ENCODE data around the gene BTBD9. TPM values are rescaled to one million over a fixed set of nuclear protein-coding genes. Genes with fewer than 3 reads are reported as not detected.

BTBD9 gene
- total RNA-seq, 2 experiments from 2014 or later = 6.2 to 6.4 TPM

DNA sequence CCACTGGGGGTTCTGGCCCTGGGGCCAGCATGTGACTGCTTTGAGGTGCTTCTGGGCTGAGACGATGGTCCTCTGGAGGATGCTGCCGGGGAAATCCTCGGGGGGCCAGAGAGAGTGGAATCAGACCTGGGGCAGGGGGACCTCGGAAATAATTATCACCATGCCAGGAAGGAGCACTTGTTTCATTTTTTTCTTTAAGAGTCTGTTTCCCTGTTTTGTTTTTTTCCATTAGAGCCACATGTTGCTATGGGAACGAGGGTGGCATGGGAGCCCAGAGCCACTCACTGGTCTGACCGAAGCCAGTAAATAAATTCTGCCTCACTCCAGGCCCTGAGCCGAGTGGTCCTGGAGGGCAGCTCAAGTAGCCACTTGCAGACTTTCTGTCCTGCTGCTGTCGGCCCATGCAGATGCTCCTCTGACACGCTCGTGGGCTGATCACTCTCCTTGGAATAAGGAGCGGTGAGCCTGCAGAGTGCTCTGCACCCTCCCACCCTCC, 455.1 kb downstream of the BTBD9 start:
- TF ChIP-seq, protein P1, sequence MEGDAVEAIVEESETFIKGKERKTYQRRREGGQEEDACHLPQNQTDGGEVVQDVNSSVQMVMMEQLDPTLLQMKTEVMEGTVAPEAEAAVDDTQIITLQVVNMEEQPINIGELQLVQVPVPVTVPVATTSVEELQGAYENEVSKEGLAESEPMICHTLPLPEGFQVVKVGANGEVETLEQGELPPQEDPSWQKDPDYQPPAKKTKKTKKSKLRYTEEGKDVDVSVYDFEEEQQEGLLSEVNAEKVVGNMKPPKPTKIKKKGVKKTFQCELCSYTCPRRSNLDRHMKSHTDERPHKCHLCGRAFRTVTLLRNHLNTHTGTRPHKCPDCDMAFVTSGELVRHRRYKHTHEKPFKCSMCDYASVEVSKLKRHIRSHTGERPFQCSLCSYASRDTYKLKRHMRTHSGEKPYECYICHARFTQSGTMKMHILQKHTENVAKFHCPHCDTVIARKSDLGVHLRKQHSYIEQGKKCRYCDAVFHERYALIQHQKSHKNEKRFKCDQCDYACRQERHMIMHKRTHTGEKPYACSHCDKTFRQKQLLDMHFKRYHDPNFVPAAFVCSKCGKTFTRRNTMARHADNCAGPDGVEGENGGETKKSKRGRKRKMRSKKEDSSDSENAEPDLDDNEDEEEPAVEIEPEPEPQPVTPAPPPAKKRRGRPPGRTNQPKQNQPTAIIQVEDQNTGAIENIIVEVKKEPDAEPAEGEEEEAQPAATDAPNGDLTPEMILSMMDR (IDR thresholded peaks at IDR 0.05) = no peak
- intact Hi-C loops (cut with micrococcal nuclease) = no loop called here
- no peak overlapping the region for H3K4me3 Mint-ChIP-seq
- DNase-seq (no peak), ATAC-seq (no peak)
- H3K36me3 Mint-ChIP-seq (ENCODE audit: low read depth) = no peaks in the 10 kb centered on the region
- H3K27ac Mint-ChIP-seq = no peak overlapping the region
- ChIA-PET CTCF (no interaction called here), POLR2A (no interaction called here)
- no peaks in the 10 kb centered on the region for H3K4me1 Mint-ChIP-seq (ENCODE audit: low read depth)
- H3K27me3 Mint-ChIP-seq = no peaks in the 10 kb centered on the region
- no peaks in the 10 kb centered on the region for H3K9me3 Mint-ChIP-seq

DNA sequence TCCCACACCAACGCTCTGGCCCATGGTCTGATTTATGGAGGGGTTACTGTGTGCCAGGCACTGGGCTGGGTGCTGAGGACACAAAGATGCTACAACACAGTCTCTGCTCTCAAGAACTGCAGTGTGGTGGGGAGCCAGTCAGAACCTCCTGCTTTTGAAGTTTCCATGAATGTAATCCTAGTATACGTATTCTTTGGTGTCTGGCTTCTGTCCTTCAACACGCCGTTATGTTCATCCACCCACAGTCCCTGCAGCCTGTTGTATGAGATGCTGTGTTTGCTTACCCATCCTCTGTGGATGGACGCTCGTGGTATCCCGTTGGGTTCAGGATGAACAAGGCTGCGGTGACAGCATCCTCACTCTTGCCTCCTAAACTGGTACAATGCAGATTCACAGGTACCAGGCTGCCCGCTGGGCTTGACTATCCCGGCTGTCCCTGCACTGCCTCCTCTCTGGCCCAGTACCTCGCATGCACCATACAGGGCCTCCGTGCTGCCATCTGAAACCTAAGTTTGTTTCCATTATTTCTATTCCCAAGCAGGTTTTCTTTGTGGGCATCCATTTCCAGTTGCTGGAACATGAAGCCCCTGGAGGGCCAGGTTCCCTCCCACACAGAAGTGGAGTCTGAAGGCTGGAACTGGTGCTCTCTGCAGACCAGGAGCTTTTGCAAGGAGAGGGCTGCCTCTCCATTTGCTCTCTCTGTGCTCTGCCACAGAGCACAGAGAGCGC, 455.7 kb downstream of the BTBD9 start:
- intact Hi-C loops (cut with micrococcal nuclease) = no loop called here
- H3K27ac Mint-ChIP-seq = no peak overlapping the region

DNA sequence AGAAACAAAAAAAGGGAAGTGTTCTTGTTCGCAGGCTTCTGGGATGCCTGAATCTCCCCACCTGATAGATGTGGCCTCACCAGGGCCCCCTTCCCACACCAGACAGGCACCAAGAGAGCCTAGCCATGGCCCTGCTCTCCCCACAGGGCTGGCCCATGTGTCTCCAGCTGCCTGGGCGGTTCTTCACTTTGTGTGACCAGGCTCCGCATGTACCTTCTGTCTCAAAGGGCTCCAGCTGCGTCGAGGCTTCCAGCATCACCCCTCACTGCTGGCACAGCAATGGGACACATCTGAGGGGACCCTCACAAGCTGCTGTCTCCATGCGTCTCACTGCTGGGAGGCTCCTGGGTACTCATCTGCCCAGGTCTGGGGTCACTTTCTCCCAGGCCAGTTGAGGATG, 457.3 kb downstream of the BTBD9 start:
- TF ChIP-seq, protein P1 (IDR thresholded peaks at IDR 0.05) = no peak
- POLR2A ChIA-PET = no interaction called here
- no peaks in the 10 kb centered on the region for H3K27me3 Mint-ChIP-seq
- DNase-seq (no peak), ATAC-seq (no peak)
- intact Hi-C loops (cut with micrococcal nuclease) = no loop called here
- no peaks in the 10 kb centered on the region for H3K4me1 Mint-ChIP-seq (ENCODE audit: low read depth)
- no peak overlapping the region for H3K27ac Mint-ChIP-seq
- H3K36me3 Mint-ChIP-seq (ENCODE audit: low read depth) = no peaks in the 10 kb centered on the region
- CTCF ChIA-PET = no interaction called here
- H3K4me3 Mint-ChIP-seq = no peak overlapping the region
- H3K9me3 Mint-ChIP-seq = no peaks in the 10 kb centered on the region

More for the DNA sequence above, 455.7 kb downstream of the BTBD9 start:
- TF ChIP-seq, protein P1 (IDR thresholded peaks at IDR 0.05) = no peak
- ATAC-seq (no peak), DNase-seq (no peak)
- ChIA-PET POLR2A (no interaction called here), CTCF (no interaction called here)
- no peaks in the 10 kb centered on the region for H3K9me3 Mint-ChIP-seq
- no peaks in the 10 kb centered on the region for H3K4me1 Mint-ChIP-seq (ENCODE audit: low read depth)
- no peak overlapping the region for H3K4me3 Mint-ChIP-seq
- H3K27me3 Mint-ChIP-seq = no peaks in the 10 kb centered on the region
- no peaks in the 10 kb centered on the region for H3K36me3 Mint-ChIP-seq (ENCODE audit: low read depth)

DNA sequence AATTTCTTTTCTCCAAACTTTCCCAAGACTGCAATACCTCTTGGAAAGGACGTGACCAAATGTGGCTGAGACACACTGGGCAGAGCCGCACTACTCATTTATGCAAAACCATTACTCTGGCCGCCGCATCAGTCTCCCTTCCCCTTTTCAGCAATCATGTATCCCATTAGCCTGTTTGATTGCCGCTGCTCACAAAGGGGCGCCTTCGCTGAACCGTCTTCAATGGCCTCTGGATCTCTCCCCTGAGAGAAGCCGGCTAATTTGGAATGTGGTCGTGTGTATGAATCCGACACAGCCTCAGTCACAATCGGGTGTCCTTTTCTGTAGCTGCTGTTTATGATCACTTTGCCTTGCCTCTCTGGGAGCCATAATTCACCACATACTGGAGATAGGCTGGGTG, 459.1 kb downstream of the BTBD9 start:
- CTCF ChIA-PET = no interaction called here
- no peak overlapping the region for H3K4me3 Mint-ChIP-seq
- TF ChIP-seq, protein P1 (IDR thresholded peaks at IDR 0.05) = no peak

DNA sequence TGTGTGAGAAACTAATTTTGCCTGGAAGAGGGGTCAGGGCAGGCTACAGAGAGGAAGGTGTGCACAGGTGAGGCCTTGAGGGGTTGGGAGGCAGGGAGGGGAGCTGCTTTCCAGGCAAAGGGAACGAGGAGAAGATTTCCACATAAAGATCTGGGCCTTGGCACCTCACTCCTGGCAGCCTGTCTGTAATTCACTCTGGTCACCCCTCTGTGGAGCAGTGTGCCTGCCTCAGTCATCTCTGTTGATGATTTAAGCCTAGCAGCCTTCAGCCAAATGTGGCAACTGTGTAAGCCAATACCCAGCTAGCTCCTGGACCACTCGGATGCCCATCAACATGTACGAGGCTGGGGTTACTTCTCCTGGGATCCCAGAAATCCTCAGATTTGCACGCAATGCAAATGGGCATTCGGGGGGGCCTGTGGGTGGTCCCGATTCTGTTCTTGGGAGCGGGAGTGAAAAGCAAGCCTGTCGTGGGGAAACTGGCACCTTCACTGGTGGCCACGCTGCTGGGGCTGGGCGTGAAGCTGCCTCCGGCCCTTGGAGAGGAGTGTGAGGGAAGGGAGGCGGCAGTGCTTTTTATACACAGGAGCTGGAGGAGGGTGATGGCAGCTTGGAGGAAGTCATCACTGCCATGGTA, 459.8 kb downstream of the BTBD9 start:
- ChIA-PET CTCF (interaction anchor here (0.7 kb wide), 1 partner anchor 347 kb away, joined by 3 read pairs; no protein-coding TSS in a partner anchor), POLR2A (no interaction called here)
- H3K27ac Mint-ChIP-seq = no peak overlapping the region
- ATAC-seq (no peak), DNase-seq (no peak)
- no peaks in the 10 kb centered on the region for H3K36me3 Mint-ChIP-seq (ENCODE audit: low read depth)
- H3K9me3 Mint-ChIP-seq = no peaks in the 10 kb centered on the region
- no peak overlapping the region for H3K4me3 Mint-ChIP-seq
- H3K4me1 Mint-ChIP-seq (ENCODE audit: low read depth) = no peaks in the 10 kb centered on the region
- intact Hi-C loops (cut with micrococcal nuclease) = no loop called here
- TF ChIP-seq, protein P1 (IDR thresholded peaks at IDR 0.05) = no peak
- no peaks in the 10 kb centered on the region for H3K27me3 Mint-ChIP-seq

More for the DNA sequence above, 459.1 kb downstream of the BTBD9 start:
- H3K36me3 Mint-ChIP-seq (ENCODE audit: low read depth) = no peaks in the 10 kb centered on the region
- DNase-seq = no peak
- no peak for ATAC-seq
- no peaks in the 10 kb centered on the region for H3K27me3 Mint-ChIP-seq
- H3K9me3 Mint-ChIP-seq = no peaks in the 10 kb centered on the region
- no peaks in the 10 kb centered on the region for H3K4me1 Mint-ChIP-seq (ENCODE audit: low read depth)
- intact Hi-C loops (cut with micrococcal nuclease) = no loop called here
- H3K27ac Mint-ChIP-seq = no peak overlapping the region
- POLR2A ChIA-PET = no interaction called here
